GM23338 (cell line): Measurements from ENCODE around the gene GLOD5. TPM values are rescaled to one million over a fixed set of nuclear protein-coding genes. Genes with fewer than 3 reads are reported as not detected.

Experiments used
- ATAC-seq: fragments of 200-7000 bp; cut with Tn5 transposase; 3 replicates; pipeline ENCODE4 v1.9.1; 2020
- DNase-seq: peaks from one replicate; pipeline ENCODE4 v3.0.0-alpha.2; 2015; ENCODE audit warnings: low spot score
- H2AFZ ChIP-seq: fragments of 200-600 bp; sonication (generic); 2 replicates; pipeline ENCODE4 v1.8.0; 2016; ENCODE audit warnings: antibody characterized with exemption, mild to moderate bottlenecking, moderate library complexity
- H3F3A ChIP-seq: fragments of 200-600 bp; sonication (generic); replicated peaks from 2 replicates; pipeline ENCODE4 v1.8.0; 2017; ENCODE audit warnings: antibody characterized with exemption, mixed run types, low read depth
- H3K27ac ChIP-seq: fragments of 200-600 bp; sonication (generic); 2 replicates; pipeline ENCODE4 v1.6.1; 2016; ENCODE audit warnings: low read depth
- H3K27me3 ChIP-seq: fragments of 200-600 bp; sonication (generic); 2 replicates; pipeline ENCODE4 v1.8.0; 2016; ENCODE audit warnings: mild to moderate bottlenecking, mixed run types, moderate library complexity; ENCODE audit not compliant: insufficient read depth
- H3K36me3 ChIP-seq: fragments of 200-600 bp; sonication (generic); 2 replicates; pipeline ENCODE4 v1.8.0; 2016; ENCODE audit warnings: mild to moderate bottlenecking; ENCODE audit not compliant: insufficient read depth
- H3K4me1 ChIP-seq: fragments of 200-600 bp; sonication (generic); 2 replicates; pipeline ENCODE4 v1.8.0; 2016; ENCODE audit warnings: mild to moderate bottlenecking, moderate library complexity; ENCODE audit not compliant: insufficient read depth
- H3K4me2 ChIP-seq: fragments of 200-600 bp; sonication (generic); 2 replicates; pipeline ENCODE4 v1.7.1; 2017; ENCODE audit warnings: mixed run types
- H3K4me3 ChIP-seq: fragments of 200-600 bp; sonication (generic); 2 replicates; pipeline ENCODE4 v1.6.1; 2016; ENCODE audit warnings: mixed run types
- H3K79me2 ChIP-seq: fragments of 200-600 bp; sonication (generic); replicated peaks from 2 replicates; pipeline ENCODE4 v1.8.0; 2017; ENCODE audit warnings: mild to moderate bottlenecking; ENCODE audit not compliant: insufficient read depth
- H3K9me2 ChIP-seq: fragments of 200-600 bp; sonication (generic); 2 replicates; pipeline ENCODE4 v1.8.0; 2017; ENCODE audit not compliant: insufficient read depth
- H4K20me1 ChIP-seq: fragments of 200-600 bp; sonication (generic); replicated peaks from 2 replicates; pipeline ENCODE4 v1.8.0; 2017; ENCODE audit warnings: mild to moderate bottlenecking; ENCODE audit not compliant: insufficient read depth
- H3K27ac Mint-ChIP-seq: 2 replicates; pipeline ENCODE4 v1.8.0; 2020; ENCODE audit warnings: inconsistent platforms, mild to moderate bottlenecking, moderate library complexity, mixed read lengths
- H3K27me3 Mint-ChIP-seq: 3 replicates; pipeline ENCODE4 v1.8.0; 2022; ENCODE audit warnings: low read depth, mild to moderate bottlenecking, moderate library complexity, mixed read lengths, inconsistent platforms; ENCODE audit not compliant: insufficient read depth, poor library complexity
- H3K36me3 Mint-ChIP-seq: 3 replicates; pipeline ENCODE4 v1.8.0; 2021; ENCODE audit warnings: low read depth, mild to moderate bottlenecking, inconsistent platforms, moderate library complexity, mixed read lengths
- H3K4me1 Mint-ChIP-seq: 3 replicates; pipeline ENCODE4 v1.8.0; 2020; ENCODE audit warnings: mild to moderate bottlenecking, inconsistent platforms, mixed read lengths
- H3K4me3 Mint-ChIP-seq: 3 replicates; pipeline ENCODE4 v1.8.0; 2021; ENCODE audit warnings: moderate library complexity, mild to moderate bottlenecking, inconsistent platforms, mixed read lengths
- H3K9me3 Mint-ChIP-seq: 3 replicates; pipeline ENCODE4 v1.8.0; 2020; ENCODE audit warnings: moderate library complexity, mild to moderate bottlenecking, inconsistent platforms, mixed read lengths
- CREB1 ChIP-seq: fragments of 250-450 bp; sonication (Bioruptor Pico); IDR thresholded peaks from 2 replicates; pipeline ENCODE4 v1.5.0; 2020; ENCODE audit warnings: low read depth, mild to moderate bottlenecking, moderate library complexity
- CTCF ChIP-seq, 2 experiments: fragments of 200-600 bp in 1 of 2; sonication (generic) in 1 of 2; conservative IDR thresholded peaks; 2 replicates each; pipeline versions ENCODE4 v1.5.1 to v1.6.1; 2016 to 2017; ENCODE audit warnings: antibody characterized with exemption in 2 of 2, low read depth in 2 of 2, mild to moderate bottlenecking in 2 of 2, moderate library complexity in 1 of 2
- ETS1 ChIP-seq: IDR thresholded peaks from 2 replicates; pipeline ENCODE4 v1.6.1; 2016; ENCODE audit warnings: antibody characterized with exemption
- EZH2 ChIP-seq: fragments of 200-600 bp; sonication (generic); IDR thresholded peaks from one replicate; pipeline ENCODE4 v1.8.0; 2017; ENCODE audit warnings: antibody characterized with exemption, mild to moderate bottlenecking, low read depth; ENCODE audit not compliant: unreplicated experiment
- EZH2phosphoT487 ChIP-seq: fragments of 200-600 bp; sonication (generic); IDR thresholded peaks from one replicate; pipeline ENCODE4 v1.8.1; 2018; ENCODE audit warnings: antibody characterized with exemption; ENCODE audit not compliant: unreplicated experiment
- JUNB ChIP-seq: IDR thresholded peaks from one replicate; pipeline ENCODE4 v1.6.1; 2016; ENCODE audit warnings: antibody characterized with exemption; ENCODE audit not compliant: unreplicated experiment
- NANOG ChIP-seq: IDR thresholded peaks from 2 replicates; pipeline ENCODE4 v1.6.1; 2016; ENCODE audit warnings: antibody characterized with exemption, borderline replicate concordance
- POLR2AphosphoS5 ChIP-seq: IDR thresholded peaks from 2 replicates; pipeline ENCODE4 v1.6.1; 2016; ENCODE audit warnings: antibody characterized with exemption, low read depth
- REST ChIP-seq: IDR thresholded peaks from one replicate; pipeline ENCODE4 v1.6.1; 2018; ENCODE audit warnings: antibody characterized with exemption; ENCODE audit not compliant: unreplicated experiment
- STAT1 ChIP-seq: IDR thresholded peaks from one replicate; pipeline ENCODE4 v1.6.1; 2016; ENCODE audit warnings: antibody characterized with exemption; ENCODE audit not compliant: unreplicated experiment
- ZNF114 ChIP-seq: fragments of 250-450 bp; sonication (Bioruptor Pico); IDR thresholded peaks from 2 replicates; pipeline ENCODE4 v1.5.0; 2020; ENCODE audit warnings: mild to moderate bottlenecking, moderate library complexity
- polyA plus RNA-seq: library from polyadenylated mRNA; unstranded; fragments of >200 nt; fragmentation: Nextera tagmentation; extraction: Ambion mirVana; gene quantifications from 2 replicates; pipeline ENCODE4 v1.2.1, GENCODE V29; 2016
- total RNA-seq: library from RNA; depleted of rRNA; stranded (reverse); fragments of >200 nt; shearing (Covaris generic); gene quantifications from 2 replicates; pipeline ENCODE4 v1.2.3, GENCODE V29; 2014

Gene GLOD5
- total and polyA plus RNA-seq, 2 experiments from 2014 or later: not detected

- H3K36me3 Mint-ChIP-seq: no peaks in the 10 kb centered on the region
- DNase-seq: no peak
- no peaks in the 10 kb centered on the region for H4K20me1 ChIP-seq
- no peak overlapping the region for H3K27ac Mint-ChIP-seq
- H3K4me1 Mint-ChIP-seq: no peaks in the 10 kb centered on the region
- ATAC-seq: no peak
- no peak overlapping the region for H3K27ac ChIP-seq
- H3K27me3 ChIP-seq: no peaks in the 10 kb centered on the region
- no peak overlapping the region for H2AFZ ChIP-seq
- TF ChIP-seq CREB1 (CRISPR knock-in tag) (no peak), STAT1 (no peak), JUNB (no peak), EZH2phosphoT487 (no peak), POLR2AphosphoS5 (no peak)
- no peaks in the 10 kb centered on the region for H3K9me3 Mint-ChIP-seq
- no peak overlapping the region for H3K4me2 ChIP-seq
- no peak overlapping the region for H3K4me3 ChIP-seq
- no peak overlapping the region for H3K4me3 Mint-ChIP-seq
- H3K79me2 ChIP-seq: no peaks in the 10 kb centered on the region
- H3K4me1 ChIP-seq: no peaks in the 10 kb centered on the region
- no peaks in the 10 kb centered on the region for H3K27me3 Mint-ChIP-seq
- no peaks in the 10 kb centered on the region for H3F3A ChIP-seq
- H3K9me2 ChIP-seq: no peaks in the 10 kb centered on the region
- H3K36me3 ChIP-seq: no peaks in the 10 kb centered on the region
Measured at GRCh38 chrX:48721916-48722315, 39.6 kb upstream of the GLOD5 start.

- H4K20me1 ChIP-seq: no peaks in the 10 kb centered on the region
- no peaks in the 10 kb centered on the region for H3F3A ChIP-seq
- Mint-ChIP-seq H3K4me1 (no peaks in the 10 kb centered on the region; the same call in 2 of the 3 replicates), H3K27ac (no peak overlapping the region), H3K4me3 (no peak overlapping the region), H3K36me3 (no peaks in the 10 kb centered on the region), H3K9me3 (no peaks in the 10 kb centered on the region), H3K27me3 (no peaks in the 10 kb centered on the region)
- H3K27ac ChIP-seq: no peak overlapping the region
- H3K36me3 ChIP-seq: no peaks in the 10 kb centered on the region
- no peak overlapping the region for H3K4me2 ChIP-seq
- no peaks in the 10 kb centered on the region for H3K4me1 ChIP-seq
- H3K79me2 ChIP-seq: no peaks in the 10 kb centered on the region
- no peak overlapping the region for H3K4me3 ChIP-seq
- no peaks in the 10 kb centered on the region for H3K27me3 ChIP-seq
- TF ChIP-seq EZH2 (no peak), POLR2AphosphoS5 (no peak), NANOG (no peak), JUNB (no peak), REST (no peak), ETS1 (no peak), CTCF (conservative IDR thresholded peaks at IDR 0.05; ENCODE audit: low read depth in 2 of 2) (no peak), STAT1 (no peak), ZNF114 (CRISPR knock-in tag) (no peak), CREB1 (CRISPR knock-in tag) (no peak)
- ATAC-seq (no peak), DNase-seq (no peak)
- H2AFZ ChIP-seq: no peak overlapping the region
- H3K9me2 ChIP-seq: no peaks in the 10 kb centered on the region
Measured at GRCh38 chrX:48726596-48726995, 35.0 kb upstream of the GLOD5 start.
